Measurements from ENCODE around the gene SPEM2. TPM values are rescaled to one million over a fixed set of nuclear protein-coding genes. Genes with fewer than 3 reads are reported as not detected.

The SPEM2 gene
- total RNA-seq, 1 experiment from 2014 or later: not detected

DNA sequence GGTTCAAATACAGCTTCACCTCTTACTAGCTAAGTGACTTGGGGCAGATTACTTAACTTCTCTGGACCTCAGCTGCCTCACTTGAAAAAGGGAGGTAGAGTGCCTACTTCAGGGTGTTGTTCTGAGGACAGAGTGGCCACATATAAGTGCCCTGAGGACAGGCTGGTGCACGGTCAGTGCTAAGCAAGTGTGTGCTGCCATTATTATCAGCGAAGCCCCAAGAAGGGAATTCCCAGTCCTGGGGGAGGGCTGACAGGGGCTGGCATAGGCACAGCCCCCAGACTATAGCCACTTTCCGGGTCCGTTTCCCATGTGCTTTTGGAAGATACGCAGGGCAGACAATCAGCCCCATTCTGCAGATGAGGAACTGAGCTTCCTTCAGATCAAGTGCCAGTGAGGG is 51.5 kb downstream of the SPEM2 start:
- no peak for DNase-seq (ENCODE audit: low read depth, low spot score)
- in situ Hi-C loops (cut with HindIII; ENCODE audit: low pct_unique_long_range_greater_than_20kb, low sequenced_read_pairs): no loop called here

Other genes starting within 250 kb of the SPEM2 start
- gene ASGR1, start 246.2 kb upstream of the SPEM2 start, total RNA-seq (2014; rRNA removed; shearing (Covaris generic)): 0.21 and 0.56 TPM in 2 replicates
- gene DLG4, start 205.8 kb upstream of the SPEM2 start, total RNA-seq (2014; rRNA removed; shearing (Covaris generic)): 3.7 and 3.9 TPM in 2 replicates
- 123 and 148 TPM in 2 replicates for gene ACADVL, start 205.7 kb upstream of the SPEM2 start, total RNA-seq (2014; rRNA removed; shearing (Covaris generic))
- gene DVL2, start 191.1 kb upstream of the SPEM2 start, total RNA-seq (2014; rRNA removed; shearing (Covaris generic)): 86.9 and 91.5 TPM in 2 replicates
- gene PHF23, start 186.2 kb upstream of the SPEM2 start, total RNA-seq (2014; rRNA removed; shearing (Covaris generic)): 69.0 and 81.3 TPM in 2 replicates
- gene GABARAP, start 183.2 kb upstream of the SPEM2 start, total RNA-seq (2014; rRNA removed; shearing (Covaris generic)): 237 and 305 TPM in 2 replicates
- gene CTDNEP1, start 173.9 kb upstream of the SPEM2 start, total RNA-seq (2014; rRNA removed; shearing (Covaris generic)): 26.9 and 29.2 TPM in 2 replicates
- gene ELP5, start 173.4 kb upstream of the SPEM2 start, total RNA-seq (2014; rRNA removed; shearing (Covaris generic)): 43.8 and 58.7 TPM in 2 replicates
- not detected in 2 replicates for gene CLDN7, start 163.1 kb upstream of the SPEM2 start, total RNA-seq (2014; rRNA removed; shearing (Covaris generic))
- gene SLC2A4, start 143.9 kb upstream of the SPEM2 start, total RNA-seq (2014; rRNA removed; shearing (Covaris generic)): 0.79 and 1.1 TPM in 2 replicates
- gene YBX2, start 131.0 kb upstream of the SPEM2 start, total RNA-seq (2014; rRNA removed; shearing (Covaris generic)): 0.08 and 0.59 TPM in 2 replicates
- gene EIF5A, start 118.0 kb upstream of the SPEM2 start, total RNA-seq (2014; rRNA removed; shearing (Covaris generic)): 839 and 914 TPM in 2 replicates
- gene GPS2, start 110.3 kb upstream of the SPEM2 start, total RNA-seq (2014; rRNA removed; shearing (Covaris generic)): 73.7 and 74.8 TPM in 2 replicates
- 13.6 and 19.4 TPM in 2 replicates for gene NEURL4, start 96.3 kb upstream of the SPEM2 start, total RNA-seq (2014; rRNA removed; shearing (Covaris generic))
- 0.03 TPM in 1 of 2 replicates, not detected in the other for gene ACAP1, start 89.1 kb upstream of the SPEM2 start, total RNA-seq (2014; rRNA removed; shearing (Covaris generic))
- 2.0 and 2.5 TPM in 2 replicates for gene KCTD11, start 73.5 kb upstream of the SPEM2 start, total RNA-seq (2014; rRNA removed; shearing (Covaris generic))
- not detected in 2 replicates for gene TMEM95, start 70.5 kb upstream of the SPEM2 start, total RNA-seq (2014; rRNA removed; shearing (Covaris generic))
- 0.24 TPM in 1 of 2 replicates, not detected in the other for gene TNK1, start 44.5 kb upstream of the SPEM2 start, total RNA-seq (2014; rRNA removed; shearing (Covaris generic))
- 5.1 and 9.6 TPM in 2 replicates for gene PLSCR3, start 31.1 kb upstream of the SPEM2 start, total RNA-seq (2014; rRNA removed; shearing (Covaris generic))
- gene TMEM256, start 21.5 kb upstream of the SPEM2 start, total RNA-seq (2014; rRNA removed; shearing (Covaris generic)): 147 and 188 TPM in 2 replicates
- gene NLGN2, start 17.8 kb upstream of the SPEM2 start, total RNA-seq (2014; rRNA removed; shearing (Covaris generic)): 0.55 and 1.7 TPM in 2 replicates
- not detected in 2 replicates for gene SPEM1, start 5.3 kb upstream of the SPEM2 start, total RNA-seq (2014; rRNA removed; shearing (Covaris generic))
- not detected in 2 replicates for gene SPEM3, start 3.2 kb downstream of the SPEM2 start, total RNA-seq (2014; rRNA removed; shearing (Covaris generic))
- 6.8 and 7.0 TPM in 2 replicates for gene TMEM102, start 9.8 kb downstream of the SPEM2 start, total RNA-seq (2014; rRNA removed; shearing (Covaris generic))
- gene FGF11, start 13.9 kb downstream of the SPEM2 start, total RNA-seq (2014; rRNA removed; shearing (Covaris generic)): 0.45 and 0.61 TPM in 2 replicates
- gene CHRNB1, start 19.4 kb downstream of the SPEM2 start, total RNA-seq (2014; rRNA removed; shearing (Covaris generic)): 3.3 and 4.5 TPM in 2 replicates
- gene ZBTB4, start 54.0 kb downstream of the SPEM2 start, total RNA-seq (2014; rRNA removed; shearing (Covaris generic)): 14.3 and 14.6 TPM in 2 replicates
- gene SLC35G6, start 55.8 kb downstream of the SPEM2 start, total RNA-seq (2014; rRNA removed; shearing (Covaris generic)): not detected in 2 replicates
- 20.6 and 24.0 TPM in 2 replicates for gene POLR2A, start 58.8 kb downstream of the SPEM2 start, total RNA-seq (2014; rRNA removed; shearing (Covaris generic))
- gene TNFSF12, start 123.4 kb downstream of the SPEM2 start, total RNA-seq (2014; rRNA removed; shearing (Covaris generic)): 0.88 and 1.2 TPM in 2 replicates
- 0.11 TPM in 1 of 2 replicates, not detected in the other for gene TNFSF13, start 133.1 kb downstream of the SPEM2 start, total RNA-seq (2014; rRNA removed; shearing (Covaris generic))
- gene SENP3, start 136.3 kb downstream of the SPEM2 start, total RNA-seq (2014; rRNA removed; shearing (Covaris generic)): 103 and 113 TPM in 2 replicates
- gene CD68, start 154.0 kb downstream of the SPEM2 start, total RNA-seq (2014; rRNA removed; shearing (Covaris generic)): 69.3 and 74.5 TPM in 2 replicates
- 151 and 154 TPM in 2 replicates for gene MPDU1, start 158.2 kb downstream of the SPEM2 start, total RNA-seq (2014; rRNA removed; shearing (Covaris generic))
- gene SOX15, start 164.5 kb downstream of the SPEM2 start, total RNA-seq (2014; rRNA removed; shearing (Covaris generic)): not detected in 2 replicates
- gene FXR2, start 189.3 kb downstream of the SPEM2 start, total RNA-seq (2014; rRNA removed; shearing (Covaris generic)): 56.6 and 61.7 TPM in 2 replicates
- gene SAT2, start 202.2 kb downstream of the SPEM2 start, total RNA-seq (2014; rRNA removed; shearing (Covaris generic)): 49.6 and 56.3 TPM in 2 replicates
- gene SHBG, start 204.5 kb downstream of the SPEM2 start, total RNA-seq (2014; rRNA removed; shearing (Covaris generic)): 0.82 and 1.6 TPM in 2 replicates
- gene ATP1B2, start 225.3 kb downstream of the SPEM2 start, total RNA-seq (2014; rRNA removed; shearing (Covaris generic)): 0.27 and 0.85 TPM in 2 replicates

All from SK-MEL-5 (cell line).